OCI-M2 (cell line): Measurements from ENCODE around the gene NAGPA.

Experiments
- DNase-seq: peaks from one replicate; lab custom pipeline; 2025; ENCODE audit not compliant: unreplicated experiment; lab: John Stamatoyannopoulos, UW

NAGPA gene

GRCh38 chr16:4979736-4980660 lies 53.7 kb downstream of the NAGPA start:
- peak; percentile 22 for DNase-seq

- no peak for DNase-seq
Measured at GRCh38 chr16:4979164-4979563, 54.6 kb downstream of the NAGPA start.

GRCh38 chr16:4976611-4977145 lies 57.1 kb downstream of the NAGPA start:
- no peak for DNase-seq

- no peak for DNase-seq
Measured at GRCh38 chr16:4976079-4976478, 57.7 kb downstream of the NAGPA start.
